ENCODE results near the gene GAP43.
"Not testable (repeated sequence)": the region's sequence is repeated elsewhere in the genome, so short reads cannot be mapped to it uniquely, and the experiment has no call there.

The GAP43 gene

GRCh38 chr3:115715241-115715745 lies 92.0 kb downstream of the GAP43 start:
- no peaks in the 10 kb centered on the region for H3K36me3 Mint-ChIP-seq
- H3K9me3 Mint-ChIP-seq, result no peaks in the 10 kb centered on the region
- no peak overlapping the region for H3K4me3 Mint-ChIP-seq
- ATAC-seq, result no peak
- H3K27ac Mint-ChIP-seq, result no peak overlapping the region
- H3K27me3 Mint-ChIP-seq, result peaks cover 12% of the 10 kb centered on the region
- H3K4me1 Mint-ChIP-seq, result no peaks in the 10 kb centered on the region

- ATAC-seq, result no peak
- Mint-ChIP-seq H3K9me3 (no peaks in the 10 kb centered on the region), H3K27ac (no peak overlapping the region), H3K36me3 (no peaks in the 10 kb centered on the region), H3K27me3 (peaks cover 26% of the 10 kb centered on the region), H3K4me1 (no peaks in the 10 kb centered on the region), H3K4me3 (no peak overlapping the region)
Observed at GRCh38 chr3:115720983-115721382, 97.7 kb downstream of the GAP43 start.

- no peaks in the 10 kb centered on the region for H3K4me1 Mint-ChIP-seq
- no peak overlapping the region for H3K27ac Mint-ChIP-seq
- H3K9me3 Mint-ChIP-seq, result no peaks in the 10 kb centered on the region
- H3K27me3 Mint-ChIP-seq, result peaks cover 9% of the 10 kb centered on the region
- no peaks in the 10 kb centered on the region for H3K36me3 Mint-ChIP-seq
- ATAC-seq, result no peak
- no peak overlapping the region for H3K4me3 Mint-ChIP-seq
Observed at GRCh38 chr3:115725800-115726199, 102.5 kb downstream of the GAP43 start.

DNA sequence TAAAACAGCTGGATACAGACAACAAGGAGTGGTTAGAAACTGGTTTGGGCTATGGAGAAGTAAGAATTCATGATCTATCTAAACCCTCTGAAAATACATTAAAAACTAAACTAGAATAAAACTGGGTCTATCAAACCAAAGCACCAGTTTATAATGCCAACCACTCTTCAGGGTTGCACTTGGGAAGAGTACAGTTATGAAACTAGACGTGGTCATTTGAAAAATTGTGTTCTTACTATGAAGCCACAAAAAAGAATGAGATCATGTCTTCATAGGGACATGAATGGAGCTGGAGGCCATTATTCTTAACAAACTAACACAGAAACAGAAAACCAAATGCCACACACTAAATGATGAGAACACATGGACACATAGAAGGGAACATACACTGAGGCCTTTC lies 103.8 kb downstream of the GAP43 start:
- no peaks in the 10 kb centered on the region for H3K27me3 Mint-ChIP-seq
- no peak for ATAC-seq
- no peaks in the 10 kb centered on the region for H3K36me3 Mint-ChIP-seq
- H3K9me3 Mint-ChIP-seq, result peaks cover 3% of the 10 kb centered on the region
- H3K4me3 Mint-ChIP-seq, result no peak overlapping the region
- H3K4me1 Mint-ChIP-seq, result no peaks in the 10 kb centered on the region
- no peak overlapping the region for H3K27ac Mint-ChIP-seq

DNA sequence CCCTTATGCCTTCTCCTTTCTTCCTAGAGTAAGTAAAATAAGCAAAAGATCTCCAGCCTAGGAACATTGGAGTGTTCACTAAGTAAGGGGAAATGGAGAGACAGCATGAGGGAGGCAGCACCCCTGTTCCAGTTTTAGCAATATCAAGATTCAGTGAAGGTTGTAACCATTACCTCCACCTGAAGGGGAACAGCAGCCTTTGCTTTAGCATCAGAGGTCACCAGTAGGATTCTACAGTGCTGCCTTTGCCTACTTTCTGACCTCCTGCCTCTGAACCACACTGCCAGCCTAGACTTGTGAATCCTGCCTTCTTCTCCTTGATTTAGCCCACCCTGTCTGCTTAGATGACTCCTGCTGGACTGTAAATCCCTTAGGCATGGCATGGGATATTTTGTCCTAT lies 104.7 kb downstream of the GAP43 start:
- Mint-ChIP-seq H3K4me1 (no peaks in the 10 kb centered on the region), H3K9me3 (peaks cover 3% of the 10 kb centered on the region), H3K27ac (no peak overlapping the region), H3K4me3 (no peak overlapping the region), H3K27me3 (no peaks in the 10 kb centered on the region), H3K36me3 (no peaks in the 10 kb centered on the region)
- ATAC-seq, result no peak

DNA sequence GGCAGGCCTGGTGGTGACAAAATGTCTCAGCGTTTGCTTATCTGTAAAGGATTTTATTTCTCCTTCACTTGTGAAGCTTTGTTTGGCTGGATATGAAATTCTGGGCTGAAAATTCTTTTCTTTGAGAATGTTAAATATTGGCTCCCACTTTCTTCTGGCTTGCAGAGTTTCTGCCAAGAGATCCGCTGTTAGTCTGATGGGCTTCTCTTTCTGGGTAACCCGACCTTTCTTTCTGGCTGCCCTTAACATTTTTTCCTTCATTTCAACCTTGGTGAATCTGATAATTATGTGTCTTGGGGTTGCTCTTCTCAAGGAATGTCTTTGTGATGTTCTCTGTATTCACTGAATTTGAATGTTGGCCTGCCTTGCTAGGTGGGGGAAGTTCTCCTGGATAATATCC lies 113.0 kb downstream of the GAP43 start:
- not testable (repeated sequence) for ATAC-seq, H3K4me1 Mint-ChIP-seq, H3K27ac Mint-ChIP-seq, H3K4me3 Mint-ChIP-seq
- peaks cover 22% of the 10 kb centered on the region for H3K9me3 Mint-ChIP-seq
- H3K27me3 Mint-ChIP-seq, result peaks cover 31% of the 10 kb centered on the region
- peaks cover 11% of the 10 kb centered on the region for H3K36me3 Mint-ChIP-seq

- H3K27ac Mint-ChIP-seq, result no peak overlapping the region
- ATAC-seq, result no peak
- no peaks in the 10 kb centered on the region for H3K4me1 Mint-ChIP-seq
- H3K27me3 Mint-ChIP-seq, result peaks cover 66% of the 10 kb centered on the region
- no peak overlapping the region for H3K4me3 Mint-ChIP-seq
- H3K36me3 Mint-ChIP-seq, result peaks cover 13% of the 10 kb centered on the region
- H3K9me3 Mint-ChIP-seq, result peaks cover 21% of the 10 kb centered on the region
Observed at GRCh38 chr3:115741650-115742049, 118.3 kb downstream of the GAP43 start.

DNA sequence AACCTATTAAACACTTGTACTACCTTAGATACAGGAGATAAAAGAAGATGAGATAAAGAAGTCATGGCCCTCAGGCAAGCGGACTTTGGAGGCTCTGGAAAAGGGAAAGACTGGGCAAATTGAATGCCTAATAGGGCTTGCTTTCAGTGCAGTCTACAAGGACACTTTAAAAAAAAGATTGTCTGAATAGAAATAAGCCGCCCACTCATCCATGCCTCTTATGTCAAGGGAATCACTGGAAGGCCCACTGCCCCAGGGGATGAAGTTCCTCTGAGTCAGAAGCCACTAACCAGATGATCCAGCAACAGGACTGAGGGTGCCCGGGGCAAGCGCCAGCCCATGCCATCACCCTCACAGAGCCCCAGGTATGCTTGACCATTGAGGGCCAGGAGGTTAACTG lies 121.2 kb downstream of the GAP43 start:
- Mint-ChIP-seq H3K9me3 (peaks cover 15% of the 10 kb centered on the region), H3K36me3 (peaks cover 13% of the 10 kb centered on the region), H3K27me3 (peaks cover 68% of the 10 kb centered on the region)
- ATAC-seq, H3K27ac Mint-ChIP-seq, H3K4me3 Mint-ChIP-seq, H3K4me1 Mint-ChIP-seq: not testable (repeated sequence)

DNA sequence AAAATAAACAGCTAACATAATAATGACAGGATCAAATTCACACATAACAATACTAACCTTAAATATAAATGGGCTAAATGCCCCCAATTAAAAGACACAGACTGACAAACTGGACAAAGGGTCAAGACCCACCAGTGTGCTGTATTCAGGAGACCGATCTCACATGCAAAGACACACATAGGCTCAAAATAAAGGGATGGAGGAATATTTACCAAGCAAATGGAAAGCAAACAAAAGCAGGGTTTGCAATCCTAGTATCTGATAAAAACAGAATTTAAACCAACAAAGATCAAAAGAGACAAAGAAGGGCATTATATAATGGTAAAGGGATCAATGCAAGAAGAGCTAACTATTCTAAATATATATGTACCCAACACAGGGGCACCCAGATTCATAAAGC lies 129.7 kb downstream of the GAP43 start:
- not testable (repeated sequence) for H3K9me3 Mint-ChIP-seq, H3K4me1 Mint-ChIP-seq, ATAC-seq, H3K36me3 Mint-ChIP-seq, H3K27ac Mint-ChIP-seq, H3K4me3 Mint-ChIP-seq
- peaks cover 25% of the 10 kb centered on the region for H3K27me3 Mint-ChIP-seq

- Mint-ChIP-seq H3K4me1 (no peaks in the 10 kb centered on the region), H3K9me3 (peaks cover 7% of the 10 kb centered on the region), H3K4me3 (no peak overlapping the region), H3K27me3 (peaks cover 9% of the 10 kb centered on the region), H3K36me3 (no peaks in the 10 kb centered on the region), H3K27ac (no peak overlapping the region)
- no peak for ATAC-seq
Observed at GRCh38 chr3:115758076-115758763, 134.9 kb downstream of the GAP43 start.

- no peaks in the 10 kb centered on the region for H3K4me1 Mint-ChIP-seq
- H3K27me3 Mint-ChIP-seq, result no peaks in the 10 kb centered on the region
- ATAC-seq, result no peak
- H3K36me3 Mint-ChIP-seq, result no peaks in the 10 kb centered on the region
- no peak overlapping the region for H3K27ac Mint-ChIP-seq
- no peak overlapping the region for H3K4me3 Mint-ChIP-seq
- peaks cover 3% of the 10 kb centered on the region for H3K9me3 Mint-ChIP-seq
Observed at GRCh38 chr3:115760716-115761115, 137.4 kb downstream of the GAP43 start.

GRCh38 chr3:115761927-115762305 lies 138.6 kb downstream of the GAP43 start:
- no peaks in the 10 kb centered on the region for H3K4me1 Mint-ChIP-seq
- H3K4me3 Mint-ChIP-seq, result no peak overlapping the region
- H3K27me3 Mint-ChIP-seq, result no peaks in the 10 kb centered on the region
- H3K9me3 Mint-ChIP-seq, result no peaks in the 10 kb centered on the region
- H3K36me3 Mint-ChIP-seq, result no peaks in the 10 kb centered on the region
- no peak overlapping the region for H3K27ac Mint-ChIP-seq
- no peak for ATAC-seq

GRCh38 chr3:115766587-115767482 lies 143.5 kb downstream of the GAP43 start:
- H3K9me3 Mint-ChIP-seq, result no peaks in the 10 kb centered on the region
- H3K4me1 Mint-ChIP-seq, result no peaks in the 10 kb centered on the region
- no peaks in the 10 kb centered on the region for H3K36me3 Mint-ChIP-seq
- no peak overlapping the region for H3K4me3 Mint-ChIP-seq
- no peak overlapping the region for H3K27ac Mint-ChIP-seq
- no peak for ATAC-seq
- H3K27me3 Mint-ChIP-seq, result no peaks in the 10 kb centered on the region

GRCh38 chr3:115768661-115769060 lies 145.4 kb downstream of the GAP43 start:
- no peaks in the 10 kb centered on the region for H3K27me3 Mint-ChIP-seq
- H3K4me1 Mint-ChIP-seq, result no peaks in the 10 kb centered on the region
- no peaks in the 10 kb centered on the region for H3K36me3 Mint-ChIP-seq
- no peak overlapping the region for H3K27ac Mint-ChIP-seq
- no peak for ATAC-seq
- no peaks in the 10 kb centered on the region for H3K9me3 Mint-ChIP-seq
- no peak overlapping the region for H3K4me3 Mint-ChIP-seq
